Astrocyte (in vitro differentiated cells and primary cell): Measurements from ENCODE around the gene ITCH. TPM values are rescaled to one million over a fixed set of nuclear protein-coding genes. Genes with fewer than 3 reads are reported as not detected.
"Not testable (repeated sequence)": the region's sequence is repeated elsewhere in the genome, so short reads cannot be mapped to it uniquely, and the experiment has no call there.

Experiments
- DNase-seq: peaks from one replicate; pipeline ENCODE4 v3.0.0-alpha.2; 2010; ENCODE audit warnings: low read depth
- FAIRE-seq: peaks from 2 replicates; lab custom pipeline; 2011; peaks lifted over from hg19 to GRCh38; lab: Jason Lieb, UNC
- H2AFZ ChIP-seq: 2 replicates; pipeline ENCODE4 v1.6.0; 2012; ENCODE audit warnings: low read depth, low read length, inconsistent platforms
- H3K27ac ChIP-seq: 2 replicates; pipeline ENCODE4 v1.5.1; 2011; ENCODE audit warnings: low read depth, low read length, inconsistent platforms
- H3K27me3 ChIP-seq: 2 replicates; pipeline ENCODE4 v1.6.0; 2011; ENCODE audit warnings: low read length, inconsistent platforms; ENCODE audit not compliant: insufficient read depth
- H3K36me3 ChIP-seq: 2 replicates; pipeline ENCODE4 v1.5.1; 2011; ENCODE audit warnings: low read length, inconsistent platforms; ENCODE audit not compliant: insufficient read depth
- H3K4me1 ChIP-seq: 2 replicates; pipeline ENCODE4 v1.5.1; 2011; ENCODE audit warnings: low read length, inconsistent platforms; ENCODE audit not compliant: insufficient read depth
- H3K4me2 ChIP-seq: 2 replicates; pipeline ENCODE4 v1.6.0; 2012; ENCODE audit warnings: low read length, inconsistent platforms
- H3K4me3 ChIP-seq: 2 replicates; pipeline ENCODE4 v1.5.1; 2011; ENCODE audit warnings: low read depth, mild to moderate bottlenecking, low read length, inconsistent platforms; ENCODE audit not compliant: insufficient read depth
- H3K79me2 ChIP-seq: 2 replicates; pipeline ENCODE4 v1.6.0; 2012; ENCODE audit warnings: mild to moderate bottlenecking, low read length, inconsistent platforms; ENCODE audit not compliant: insufficient read depth
- H3K9ac ChIP-seq: 2 replicates; pipeline ENCODE4 v1.6.0; 2012; ENCODE audit warnings: mild to moderate bottlenecking, low read length, inconsistent platforms
- H3K9me3 ChIP-seq: 2 replicates; pipeline ENCODE4 v1.5.1; 2012; ENCODE audit warnings: low read depth, mild to moderate bottlenecking, low read length, inconsistent platforms; ENCODE audit not compliant: insufficient read depth
- H4K20me1 ChIP-seq: 2 replicates; pipeline ENCODE4 v1.6.0; 2012; ENCODE audit warnings: low read length, inconsistent platforms; ENCODE audit not compliant: insufficient read depth
- H3K27ac Mint-ChIP-seq: one replicate; pipeline ENCODE4 v1.8.0; 2021; ENCODE audit warnings: mild to moderate bottlenecking, mixed read lengths; ENCODE audit not compliant: unreplicated experiment
- H3K27me3 Mint-ChIP-seq: one replicate; pipeline ENCODE4 v1.8.0; 2021; ENCODE audit warnings: low read depth, mixed read lengths; ENCODE audit not compliant: unreplicated experiment
- H3K36me3 Mint-ChIP-seq: one replicate; pipeline ENCODE4 v1.8.0; 2021; ENCODE audit warnings: low read depth, mixed read lengths; ENCODE audit not compliant: unreplicated experiment
- H3K4me1 Mint-ChIP-seq: one replicate; pipeline ENCODE4 v1.8.0; 2021; ENCODE audit warnings: low read depth, mixed read lengths; ENCODE audit not compliant: unreplicated experiment
- H3K4me3 Mint-ChIP-seq: one replicate; pipeline ENCODE4 v1.8.0; 2021; ENCODE audit warnings: mild to moderate bottlenecking, moderate library complexity, mixed read lengths; ENCODE audit not compliant: unreplicated experiment
- H3K9me3 Mint-ChIP-seq: one replicate; pipeline ENCODE4 v1.8.0; 2021; ENCODE audit warnings: mild to moderate bottlenecking, mixed read lengths; ENCODE audit not compliant: unreplicated experiment
- EZH2 ChIP-seq: IDR thresholded peaks from 2 replicates; pipeline ENCODE4 v1.6.1; 2012; ENCODE audit warnings: mild to moderate bottlenecking, low read length, inconsistent platforms; ENCODE audit not compliant: insufficient read depth
- total RNA-seq: library from RNA; stranded (reverse); gene quantifications from 2 replicates; pipeline ENCODE4 v1.2.1, GENCODE V29; 2021
- TF ChIP-seq, protein P1 (sequence below): IDR thresholded peaks from 2 replicates; pipeline ENCODE4 v1.5.1; 2011; ENCODE audit warnings: low read depth, mild to moderate bottlenecking, inconsistent platforms, low read length, moderate library complexity; ENCODE audit not compliant: insufficient read depth

Gene ITCH
- total RNA-seq, 1 donor from 2014 or later, result 79.0 TPM

GRCh38 chr20:34322267-34323105 lies 40.6 kb upstream of the ITCH start:
- Histone ChIP-seq H2AFZ (no peak overlapping the region), H4K20me1 (no peaks in the 10 kb centered on the region), H3K4me3 (no peak overlapping the region), H3K27ac (no peak overlapping the region), H3K36me3 (no peaks in the 10 kb centered on the region), H3K4me2 (no peak overlapping the region), H3K9ac (no peak overlapping the region), H3K79me2 (no peaks in the 10 kb centered on the region), H3K4me1 (no peaks in the 10 kb centered on the region), H3K27me3 (no peaks in the 10 kb centered on the region), H3K9me3 (no peaks in the 10 kb centered on the region)
- H3K36me3 Mint-ChIP-seq, result no peaks in the 10 kb centered on the region
- FAIRE-seq (no peak), DNase-seq (no peak)
- no peak for TF ChIP-seq EZH2
- TF ChIP-seq, protein P1, sequence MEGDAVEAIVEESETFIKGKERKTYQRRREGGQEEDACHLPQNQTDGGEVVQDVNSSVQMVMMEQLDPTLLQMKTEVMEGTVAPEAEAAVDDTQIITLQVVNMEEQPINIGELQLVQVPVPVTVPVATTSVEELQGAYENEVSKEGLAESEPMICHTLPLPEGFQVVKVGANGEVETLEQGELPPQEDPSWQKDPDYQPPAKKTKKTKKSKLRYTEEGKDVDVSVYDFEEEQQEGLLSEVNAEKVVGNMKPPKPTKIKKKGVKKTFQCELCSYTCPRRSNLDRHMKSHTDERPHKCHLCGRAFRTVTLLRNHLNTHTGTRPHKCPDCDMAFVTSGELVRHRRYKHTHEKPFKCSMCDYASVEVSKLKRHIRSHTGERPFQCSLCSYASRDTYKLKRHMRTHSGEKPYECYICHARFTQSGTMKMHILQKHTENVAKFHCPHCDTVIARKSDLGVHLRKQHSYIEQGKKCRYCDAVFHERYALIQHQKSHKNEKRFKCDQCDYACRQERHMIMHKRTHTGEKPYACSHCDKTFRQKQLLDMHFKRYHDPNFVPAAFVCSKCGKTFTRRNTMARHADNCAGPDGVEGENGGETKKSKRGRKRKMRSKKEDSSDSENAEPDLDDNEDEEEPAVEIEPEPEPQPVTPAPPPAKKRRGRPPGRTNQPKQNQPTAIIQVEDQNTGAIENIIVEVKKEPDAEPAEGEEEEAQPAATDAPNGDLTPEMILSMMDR, result no peak
- H3K4me1 Mint-ChIP-seq, result peaks cover 4% of the 10 kb centered on the region
- H3K27ac Mint-ChIP-seq, result no peak overlapping the region
- no peaks in the 10 kb centered on the region for H3K27me3 Mint-ChIP-seq
- H3K4me3 Mint-ChIP-seq, result no peak overlapping the region
- H3K9me3 Mint-ChIP-seq, result no peaks in the 10 kb centered on the region

DNA sequence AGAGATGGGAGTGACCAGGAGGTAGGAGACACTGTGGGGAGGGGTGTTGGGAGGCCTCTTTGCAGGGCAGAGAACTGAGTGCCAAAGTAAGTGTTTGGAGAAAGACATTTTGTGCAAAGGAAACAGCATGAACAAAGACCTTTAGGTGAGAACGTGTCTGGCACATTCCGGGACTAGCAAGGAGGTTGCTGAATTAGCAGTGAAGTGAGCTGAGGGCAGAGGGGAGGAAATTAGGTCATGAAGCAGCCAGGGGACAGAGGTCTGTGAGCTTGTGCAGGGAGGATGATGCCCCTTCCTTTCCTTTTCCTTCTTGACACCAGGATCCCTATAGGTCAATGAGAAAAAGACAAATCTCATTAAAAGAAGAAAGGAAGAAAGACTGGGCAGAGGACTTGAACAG lies 38.5 kb upstream of the ITCH start:
- H3K4me3 ChIP-seq, result no peak overlapping the region
- H3K4me3 Mint-ChIP-seq, result no peak overlapping the region
- no peak for DNase-seq

GRCh38 chr20:34328207-34328606 lies 34.9 kb upstream of the ITCH start:
- not testable (repeated sequence) for H3K27ac Mint-ChIP-seq, H3K79me2 ChIP-seq, H2AFZ ChIP-seq, H3K4me2 ChIP-seq, H3K27me3 ChIP-seq, H3K27me3 Mint-ChIP-seq, H3K36me3 Mint-ChIP-seq, DNase-seq, H3K36me3 ChIP-seq, H3K9me3 ChIP-seq, FAIRE-seq, H3K4me3 Mint-ChIP-seq, H3K27ac ChIP-seq, H3K9ac ChIP-seq, H3K9me3 Mint-ChIP-seq, H4K20me1 ChIP-seq, H3K4me3 ChIP-seq, H3K4me1 ChIP-seq, H3K4me1 Mint-ChIP-seq

More for the DNA sequence above, 38.5 kb upstream of the ITCH start:
- no peaks in the 10 kb centered on the region for H3K27me3 ChIP-seq
- H3K4me1 Mint-ChIP-seq, result peaks cover 7% of the 10 kb centered on the region
- no peak overlapping the region for H3K27ac Mint-ChIP-seq
- no peaks in the 10 kb centered on the region for H3K9me3 ChIP-seq
- no peak for FAIRE-seq
- no peak overlapping the region for H3K27ac ChIP-seq
- no peaks in the 10 kb centered on the region for H3K79me2 ChIP-seq
- no peak overlapping the region for H3K9ac ChIP-seq
- no peaks in the 10 kb centered on the region for H4K20me1 ChIP-seq
- H3K4me1 ChIP-seq, result no peaks in the 10 kb centered on the region
- H3K36me3 ChIP-seq, result no peaks in the 10 kb centered on the region
- H3K9me3 Mint-ChIP-seq, result no peaks in the 10 kb centered on the region
- TF ChIP-seq, protein P1, result no peak
- TF ChIP-seq EZH2, result no peak
- H3K36me3 Mint-ChIP-seq, result no peaks in the 10 kb centered on the region
- no peaks in the 10 kb centered on the region for H3K27me3 Mint-ChIP-seq
- no peak overlapping the region for H3K4me2 ChIP-seq
- no peak overlapping the region for H2AFZ ChIP-seq
